GM12878 (cell line): ENCODE data around the gene MFN2. TPM values are rescaled to one million over a fixed set of nuclear protein-coding genes. Genes with fewer than 3 reads are reported as not detected.
A peak's percentile ranks its signal among the peaks of the same experiment; 100 is the strongest.

Experiments
- ATAC-seq: fragments of 200-7000 bp; cut with Tn5 transposase; 3 replicates; pipeline ENCODE4 v1.9.1; 2020; ENCODE audit warnings: mild to moderate bottlenecking, moderate library complexity
- BruUV-seq: library from RNA; stranded (reverse); fragments of 400-500 nt; replicated peaks from 2 replicates; lab custom pipeline; 2021; lab: Mats Ljungman, UMichigan
- CTCF ChIA-PET: fragments of 300-600 bp; sonication (Branson Sonifier 250); formaldehyde crosslinking; extraction: SDS; loops from one replicate; lab custom pipeline; 2021; ENCODE audit warnings: inconsistent platforms; lab: Yijun Ruan, JAX
- POLR2A ChIA-PET: fragments of 350-600 bp; formaldehyde crosslinking; extraction: SDS; loops from one replicate; lab custom pipeline; 2021; ENCODE audit warnings: inconsistent platforms; lab: Charles Lee
- RAD21 ChIA-PET: fragments of 300-600 bp; sonication (Branson Sonifier 250); formaldehyde crosslinking; loops from one replicate; lab custom pipeline; 2023; ENCODE audit warnings: antibody characterized with exemption; ENCODE audit not compliant: unreplicated experiment; lab: Charles Lee
- SMC1A ChIA-PET: fragments of 300-600 bp; sonication (Branson Sonifier 250); formaldehyde crosslinking; loops from one replicate; lab custom pipeline; 2023; ENCODE audit not compliant: unreplicated experiment, uncharacterized antibody; lab: Charles Lee
- DNase-seq: peaks from one replicate; pipeline ENCODE4 v3.0.0-alpha.2; 2011; ENCODE audit warnings: low read depth, low spot score
- FAIRE-seq: peaks from 3 replicates; lab custom pipeline; 2011; peaks lifted over from hg19 to GRCh38; lab: Jason Lieb, UNC
- H2AFZ ChIP-seq: 2 replicates; pipeline ENCODE4 v1.6.0; 2011; ENCODE audit warnings: low read depth, low read length, control low read depth; ENCODE audit not compliant: control insufficient read depth
- H3K27ac ChIP-seq: 2 replicates; pipeline ENCODE4 v1.5.1; 2011; ENCODE audit warnings: control low read depth; ENCODE audit not compliant: control insufficient read depth, insufficient read depth
- H3K27me3 ChIP-seq, 2 experiments: replicated peaks in 1 of 2; 2 replicates each; pipeline versions ENCODE4 v1.6.0 to v1.6.1; 2011; ENCODE audit warnings: low read length in 1 of 2; ENCODE audit not compliant: control insufficient read depth in 2 of 2, insufficient read depth in 2 of 2
- H3K36me3 ChIP-seq, 2 experiments: 2 replicates each; pipeline ENCODE4 v1.5.1; 2011; ENCODE audit warnings: low read length in 1 of 2; ENCODE audit not compliant: control insufficient read depth in 2 of 2, insufficient read depth in 2 of 2
- H3K4me1 ChIP-seq: 2 replicates; pipeline ENCODE4 v1.6.1; 2011; ENCODE audit warnings: mild to moderate bottlenecking, low read length, moderate library complexity, mixed read lengths; ENCODE audit not compliant: control insufficient read depth, insufficient read depth
- H3K4me2 ChIP-seq: 2 replicates; pipeline ENCODE4 v1.6.0; 2011; ENCODE audit warnings: control low read depth; ENCODE audit not compliant: control insufficient read depth, insufficient read depth
- H3K4me3 ChIP-seq: fragments of 200-600 bp; sonication (generic); 2 replicates; pipeline ENCODE4 v1.5.1; 2016
- H3K79me2 ChIP-seq: 2 replicates; pipeline ENCODE4 v1.6.0; 2011; ENCODE audit warnings: low read length; ENCODE audit not compliant: control insufficient read depth, insufficient read depth
- H3K9ac ChIP-seq: 2 replicates; pipeline ENCODE4 v1.8.0; 2011; ENCODE audit warnings: low read length, control low read depth, mixed read lengths; ENCODE audit not compliant: control insufficient read depth, insufficient read depth
- H3K9me3 ChIP-seq: replicated peaks from 3 replicates; pipeline ENCODE4 v1.5.1; 2011; ENCODE audit warnings: mild to moderate bottlenecking, low read length; ENCODE audit not compliant: control insufficient read depth, insufficient read depth
- H4K20me1 ChIP-seq: 2 replicates; pipeline ENCODE4 v1.6.0; 2011; ENCODE audit not compliant: control insufficient read depth, insufficient read depth
- BHLHE40 ChIP-seq, 2 experiments: fragments of 450-650 bp in 1 of 2; IDR thresholded peaks; 2 replicates each; pipeline ENCODE4 v1.6.1; 2011 to 2017; ENCODE audit warnings: low read depth in 2 of 2, borderline replicate concordance in 1 of 2, improper control_type of control experiment in 1 of 2, low read length in 1 of 2, mild to moderate bottlenecking in 1 of 2
- CEBPB ChIP-seq, 2 experiments: fragments of 150-350 bp in 1 of 2; IDR thresholded peaks; 2 replicates each; pipeline ENCODE4 v1.6.1; 2012 to 2014; ENCODE audit warnings: low read depth in 2 of 2, low read length in 2 of 2, borderline replicate concordance in 1 of 2, inconsistent platforms in 1 of 2
- E2F4 ChIP-seq: IDR thresholded peaks from 2 replicates; pipeline ENCODE4 v1.6.1; 2012; ENCODE audit warnings: low read depth, low read length, improper control_type of control experiment
- HCFC1 ChIP-seq: fragments of 150-350 bp; IDR thresholded peaks from 2 replicates; pipeline ENCODE4 v1.6.1; 2014; ENCODE audit warnings: low read length
- MXI1 ChIP-seq: fragments of 150-350 bp; IDR thresholded peaks from 2 replicates; pipeline ENCODE4 v1.6.1; 2011; ENCODE audit warnings: low read depth, mild to moderate bottlenecking, inconsistent platforms, low read length, improper control_type of control experiment
- PML ChIP-seq: IDR thresholded peaks from 2 replicates; pipeline ENCODE4 v1.6.1; 2012; ENCODE audit warnings: low read length, inconsistent platforms
- RCOR1 ChIP-seq: conservative IDR thresholded peaks from 2 replicates; pipeline ENCODE4 v1.6.1; 2012; ENCODE audit warnings: low read depth, low read length, improper control_type of control experiment
- RFX5 ChIP-seq: IDR thresholded peaks from 2 replicates; pipeline ENCODE4 v1.6.1; 2011; ENCODE audit warnings: low read depth, low read length, improper control_type of control experiment
- TAF1 ChIP-seq: IDR thresholded peaks from 2 replicates; pipeline ENCODE4 v1.6.1; 2011; ENCODE audit warnings: mild to moderate bottlenecking, low read depth, low read length, borderline replicate concordance
- TARDBP ChIP-seq: IDR thresholded peaks from 2 replicates; pipeline ENCODE4 v1.6.1; 2016; ENCODE audit warnings: borderline replicate concordance
- TCF12 ChIP-seq: IDR thresholded peaks from 2 replicates; pipeline ENCODE4 v1.6.1; 2011; ENCODE audit warnings: low read depth, mild to moderate bottlenecking, low read length
- ZNF687 ChIP-seq: fragments of 450-650 bp; IDR thresholded peaks from 2 replicates; pipeline ENCODE4 v1.6.1; 2017; ENCODE audit warnings: mild to moderate bottlenecking, moderate library complexity
- WGBS: methylation state at CpG from one replicate; pipeline ENCODE4 v1.1.6; 2016; ENCODE audit warnings: low lambda C conversion rate; ENCODE audit not compliant: insufficient replicate concordance, insufficient coverage; ENCODE audit errors: missing lambda C conversion rate; 5-methylcytosine and 5-hydroxymethylcytosine counted together
- in situ Hi-C: fragments of 300-500 bp; cut with MboI; formaldehyde crosslinking; loops from 9 replicates; pipeline ENCODE4 v1.14.3; 2018; ENCODE audit warnings: mixed read lengths
- intact Hi-C: fragments of 100-400 bp; cut with micrococcal nuclease; formaldehyde crosslinking; loops from one replicate; pipeline ENCODE4 v1.14.2; 2022; ENCODE audit not compliant: unreplicated experiment
- polyA plus RNA-seq, 11 experiments: library from polyadenylated mRNA; depleted of rRNA in 4 of 11; unstranded in 6 of 11; stranded (reverse) in 5 of 11; fragments of >200 nt; fragmentation: Nextera tagmentation in 4 of 11; fragmentation: Illumina TruSeq in 1 of 11; extraction: Ambion mirVana in 4 of 11; extraction: Trizol in 1 of 11; gene quantifications; 1 replicate in 1 of 11; 2 replicates in 10 of 11; pipeline versions ENCODE4 v1.2.1 to v1.2.3, GENCODE V29; 2011 to 2016; ENCODE audit warnings: inconsistent platforms in 2 of 11, missing spikeins in 2 of 11, low read depth in 1 of 11
- total RNA-seq, 4 experiments: library from RNA; depleted of rRNA in 3 of 4; stranded (reverse); fragments of >200 nt in 3 of 4; fragmentation: Illumina TruSeq in 1 of 4; extraction: Trizol in 1 of 4; gene quantifications; 2 replicates each; pipeline versions ENCODE4 v1.2.1 to v1.2.3, GENCODE V29; 2013 to 2021

MFN2 gene
- total and polyA plus RNA-seq, 10 of the 15 experiments (the other 5 are each of a cell fraction or from before 2014, with no cell fraction given), result 5.3 to 64.4 (median 48.1) TPM

- no peak overlapping the region for H2AFZ ChIP-seq
- RAD21 ChIA-PET, result no interaction called here
- CTCF ChIA-PET, result interaction anchor here (3.0 to 5.8 kb wide), 3 partner anchors 10 to 58 kb away, joined by 26 to 46 read pairs (median 37); no protein-coding TSS in a partner anchor
- H3K27ac ChIP-seq, result no peak overlapping the region
- H3K36me3 ChIP-seq, result peaks cover 9 to 28% of the 10 kb centered on the region in 2 experiments
- 92% methylated on average over 9 of the region's 9 CpGs for WGBS
- H3K4me3 ChIP-seq, result no peak overlapping the region
- peak overlapping the region; percentile 4 for H3K4me2 ChIP-seq
- SMC1A ChIA-PET, result interaction anchor here (5.0 kb wide), 1 partner anchor 18 kb away, joined by 36 read pairs; no protein-coding TSS in a partner anchor
- ATAC-seq (no peak), DNase-seq (no peak), FAIRE-seq (no peak)
- POLR2A ChIA-PET, result interaction anchor here (3.6 kb wide), 1 partner anchor 23 kb away, joined by 33 read pairs; no protein-coding TSS in a partner anchor
- no peaks in the 10 kb centered on the region for H3K9me3 ChIP-seq
- intact Hi-C loops (no loop called here), in situ Hi-C loops (no loop called here)
- peaks cover 4% of the 10 kb centered on the region; the same call in 1 of the 2 replicates for H3K4me1 ChIP-seq
- TSS peak; percentile 62 for BruUV-seq
- H3K79me2 ChIP-seq, result peaks cover 29% of the 10 kb centered on the region
- H4K20me1 ChIP-seq, result no peaks in the 10 kb centered on the region; the same call in 1 of the 2 replicates
- no peak for TF ChIP-seq PML
- H3K9ac ChIP-seq, result no peak overlapping the region
- no peaks in the 10 kb centered on the region for H3K27me3 ChIP-seq
Measured at GRCh38 chr1:12021616-12022015, 41.4 kb downstream of the MFN2 start.

GRCh38 chr1:12022036-12022435 is 41.8 kb downstream of the MFN2 start:
- SMC1A ChIA-PET, result interaction anchor here (1.5 to 5.0 kb wide), 2 partner anchors 17 to 30 kb away, joined by 4 to 36 read pairs; no protein-coding TSS in a partner anchor
- intact Hi-C loops (no loop called here), in situ Hi-C loops (no loop called here)
- no peak for TF ChIP-seq CEBPB (IDR thresholded peaks at IDR 0.05; ENCODE audit: borderline replicate concordance in 1 of 2, low read depth in 2 of 2, low read length in 2 of 2)
- no peak for TF ChIP-seq HCFC1
- no peak for TF ChIP-seq BHLHE40 (IDR thresholded peaks at IDR 0.05; ENCODE audit: borderline replicate concordance in 1 of 2, low read depth in 2 of 2, low read length in 1 of 2)
- TF ChIP-seq MXI1, result no peak
- no peak for TF ChIP-seq RCOR1
- no peak for TF ChIP-seq E2F4
- no peak for TF ChIP-seq TAF1
- TF ChIP-seq RFX5, result no peak
- TF ChIP-seq ZNF687, result no peak
- no peak for TF ChIP-seq TCF12
- no peak for TF ChIP-seq TARDBP
- H3K9ac ChIP-seq, result no peak overlapping the region
- peak overlapping the region; percentile 60; the same call in 1 of the 2 replicates for H3K4me2 ChIP-seq
- POLR2A ChIA-PET, result no interaction called here
- 90% methylated on average over 14 of the region's 14 CpGs for WGBS
- H3K36me3 ChIP-seq, result peaks cover 9 to 29% of the 10 kb centered on the region in 2 experiments
- no peak for DNase-seq
- no peaks in the 10 kb centered on the region; the same call in 1 of the 2 replicates for H4K20me1 ChIP-seq
- no peak overlapping the region for H3K4me3 ChIP-seq
- no TSS peak for BruUV-seq
- H3K27me3 ChIP-seq, result no peaks in the 10 kb centered on the region
- no peak for ATAC-seq
- H3K27ac ChIP-seq, result no peak overlapping the region
- no peaks in the 10 kb centered on the region for H3K9me3 ChIP-seq
- H3K4me1 ChIP-seq, result peaks cover 4% of the 10 kb centered on the region; the same call in 1 of the 2 replicates
- no peak overlapping the region for H2AFZ ChIP-seq
- CTCF ChIA-PET, result interaction anchor here (5.7 to 5.8 kb wide), 2 partner anchors 10 to 58 kb away, joined by 37 to 46 read pairs; no protein-coding TSS in a partner anchor
- RAD21 ChIA-PET, result no interaction called here
- peaks cover 29% of the 10 kb centered on the region for H3K79me2 ChIP-seq
- no peak for FAIRE-seq
